ENCODE measurements around the gene ZNHIT6. TPM values are rescaled to one million over a fixed set of nuclear protein-coding genes. Genes with fewer than 3 reads are reported as not detected.
"Not testable (repeated sequence)": the region's sequence is repeated elsewhere in the genome, so short reads cannot be mapped to it uniquely, and the experiment has no call there.

The ZNHIT6 gene
- total and polyA plus RNA-seq, 10 of the 15 experiments (the other 5 are each of a cell fraction or from before 2014, with no cell fraction given) = 12.8 to 32.0 (median 18.8) TPM

DNA sequence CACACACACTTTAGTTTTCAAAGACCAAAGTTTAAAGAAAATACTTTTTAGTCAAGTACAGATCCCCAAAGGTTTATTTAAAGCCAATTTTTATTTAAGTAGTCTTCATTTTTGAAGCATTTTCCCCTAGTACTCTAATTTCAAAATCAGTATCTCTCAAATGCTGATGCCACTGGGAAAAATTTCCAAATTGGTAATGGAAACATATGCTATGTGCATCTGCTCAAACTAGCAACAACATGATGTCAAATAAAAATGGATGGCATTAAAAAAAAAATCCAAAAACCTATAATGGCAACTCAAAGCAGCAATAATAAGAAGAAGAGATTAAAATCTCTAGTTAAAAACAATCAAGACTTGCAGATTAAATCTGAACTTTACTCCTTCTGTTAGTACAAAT lies 58.6 kb downstream of the ZNHIT6 start (continued):
- TF ChIP-seq BCL3 (IDR thresholded peaks at IDR 0.05; ENCODE audit: borderline replicate concordance, insufficient read depth, low read depth, low read length, poor library complexity, severe bottlenecking) (no peak), TCF7 (IDR thresholded peaks at IDR 0.05; ENCODE audit: borderline replicate concordance) (no peak)
- TF ChIP-seq, protein P1, sequence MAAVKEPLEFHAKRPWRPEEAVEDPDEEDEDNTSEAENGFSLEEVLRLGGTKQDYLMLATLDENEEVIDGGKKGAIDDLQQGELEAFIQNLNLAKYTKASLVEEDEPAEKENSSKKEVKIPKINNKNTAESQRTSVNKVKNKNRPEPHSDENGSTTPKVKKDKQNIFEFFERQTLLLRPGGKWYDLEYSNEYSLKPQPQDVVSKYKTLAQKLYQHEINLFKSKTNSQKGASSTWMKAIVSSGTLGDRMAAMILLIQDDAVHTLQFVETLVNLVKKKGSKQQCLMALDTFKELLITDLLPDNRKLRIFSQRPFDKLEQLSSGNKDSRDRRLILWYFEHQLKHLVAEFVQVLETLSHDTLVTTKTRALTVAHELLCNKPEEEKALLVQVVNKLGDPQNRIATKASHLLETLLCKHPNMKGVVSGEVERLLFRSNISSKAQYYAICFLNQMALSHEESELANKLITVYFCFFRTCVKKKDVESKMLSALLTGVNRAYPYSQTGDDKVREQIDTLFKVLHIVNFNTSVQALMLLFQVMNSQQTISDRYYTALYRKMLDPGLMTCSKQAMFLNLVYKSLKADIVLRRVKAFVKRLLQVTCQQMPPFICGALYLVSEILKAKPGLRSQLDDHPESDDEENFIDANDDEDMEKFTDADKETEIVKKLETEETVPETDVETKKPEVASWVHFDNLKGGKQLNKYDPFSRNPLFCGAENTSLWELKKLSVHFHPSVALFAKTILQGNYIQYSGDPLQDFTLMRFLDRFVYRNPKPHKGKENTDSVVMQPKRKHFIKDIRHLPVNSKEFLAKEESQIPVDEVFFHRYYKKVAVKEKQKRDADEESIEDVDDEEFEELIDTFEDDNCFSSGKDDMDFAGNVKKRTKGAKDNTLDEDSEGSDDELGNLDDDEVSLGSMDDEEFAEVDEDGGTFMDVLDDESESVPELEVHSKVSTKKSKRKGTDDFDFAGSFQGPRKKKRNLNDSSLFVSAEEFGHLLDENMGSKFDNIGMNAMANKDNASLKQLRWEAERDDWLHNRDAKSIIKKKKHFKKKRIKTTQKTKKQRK (IDR thresholded peaks at IDR 0.05; ENCODE audit: low read depth, low read length) = no peak

DNA sequence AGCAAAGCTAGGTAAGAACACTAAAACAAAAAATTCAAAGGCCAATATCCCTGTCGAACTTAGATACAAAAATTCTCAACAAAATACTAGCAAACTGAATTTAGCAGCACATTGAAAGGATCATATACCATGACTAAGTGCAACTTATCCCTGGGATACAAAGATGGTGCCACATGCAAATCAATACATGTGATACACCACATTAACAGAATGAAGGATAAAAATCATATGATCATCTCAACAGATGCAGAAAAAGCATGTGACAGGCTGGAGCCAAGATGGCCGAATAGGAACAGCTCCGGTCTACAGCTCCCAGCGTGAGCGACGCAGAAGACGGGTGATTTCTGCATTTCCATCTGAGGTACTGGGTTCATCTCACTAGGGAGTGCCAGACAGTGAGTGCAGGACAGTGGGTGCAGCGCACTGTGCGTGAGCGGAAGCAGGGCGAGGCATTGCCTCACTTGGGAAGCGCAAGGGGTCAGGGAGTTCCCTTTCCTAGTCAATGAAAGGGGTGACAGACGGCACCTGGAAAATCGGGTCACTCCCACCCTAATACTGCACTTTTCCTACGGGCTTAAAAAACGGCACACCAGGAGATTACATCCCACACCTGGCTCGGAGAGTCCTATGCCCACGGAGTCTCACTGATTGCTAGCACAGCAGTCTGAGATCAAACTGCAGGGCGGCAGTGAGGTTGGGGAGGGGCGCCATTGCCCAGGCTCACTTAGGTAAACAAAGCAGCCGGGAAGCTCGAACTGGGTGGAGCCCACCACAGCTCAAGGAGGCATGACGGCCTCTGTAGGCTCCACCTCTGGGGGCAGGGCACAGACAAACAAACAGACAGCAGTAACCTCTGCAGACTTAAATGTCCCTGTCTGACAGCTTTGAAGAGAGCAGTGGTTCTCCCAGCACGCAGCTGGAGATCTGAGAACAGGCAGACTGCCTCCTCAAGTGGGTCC lies 66.4 kb downstream of the ZNHIT6 start:
- WGBS (ENCODE audit: insufficient coverage, insufficient replicate concordance, low lambda C conversion rate, missing lambda C conversion rate) = 93% methylated on average over 24 of the region's 24 CpGs
- POLR2A ChIA-PET; RAD21 ChIA-PET (ENCODE audit: unreplicated experiment); H3K9ac ChIP-seq (ENCODE audit: control insufficient read depth, insufficient read depth, low read length); ATAC-seq; H3K4me2 ChIP-seq (ENCODE audit: control insufficient read depth, insufficient read depth); SMC1A ChIA-PET (ENCODE audit: uncharacterized antibody, unreplicated experiment); H4K20me1 ChIP-seq (ENCODE audit: control insufficient read depth, insufficient read depth); H3K4me3 ChIP-seq; intact Hi-C loops (cut with micrococcal nuclease; ENCODE audit: unreplicated experiment); BruUV-seq (replicated peaks); FAIRE-seq; H3K79me2 ChIP-seq (ENCODE audit: control insufficient read depth, insufficient read depth, low read length); in situ Hi-C loops (cut with MboI); H3K27me3 ChIP-seq (replicated peaks in 1 of 2; ENCODE audit: control insufficient read depth in 2 of 2, insufficient read depth in 2 of 2, low read length in 1 of 2); H2AFZ ChIP-seq (ENCODE audit: control insufficient read depth, low read depth, low read length); H3K4me1 ChIP-seq (ENCODE audit: control insufficient read depth, insufficient read depth, low read length); H3K36me3 ChIP-seq (ENCODE audit: control insufficient read depth in 2 of 2, insufficient read depth in 2 of 2, low read length in 1 of 2); H3K9me3 ChIP-seq (replicated peaks; ENCODE audit: control insufficient read depth, insufficient read depth, low read length); H3K27ac ChIP-seq (ENCODE audit: control insufficient read depth, insufficient read depth); CTCF ChIA-PET; DNase-seq (ENCODE audit: low read depth, low spot score): not testable (repeated sequence)

- SMC1A ChIA-PET (ENCODE audit: uncharacterized antibody, unreplicated experiment); H3K4me1 ChIP-seq (ENCODE audit: control insufficient read depth, insufficient read depth, low read length); ATAC-seq; H4K20me1 ChIP-seq (ENCODE audit: control insufficient read depth, insufficient read depth); H3K36me3 ChIP-seq (ENCODE audit: control insufficient read depth in 2 of 2, insufficient read depth in 2 of 2, low read length in 1 of 2); H3K4me3 ChIP-seq; POLR2A ChIA-PET; H3K27ac ChIP-seq (ENCODE audit: control insufficient read depth, insufficient read depth); BruUV-seq (replicated peaks); FAIRE-seq; H2AFZ ChIP-seq (ENCODE audit: control insufficient read depth, low read depth, low read length); RAD21 ChIA-PET (ENCODE audit: unreplicated experiment); intact Hi-C loops (cut with micrococcal nuclease; ENCODE audit: unreplicated experiment); DNase-seq (ENCODE audit: low read depth, low spot score); CTCF ChIA-PET; H3K79me2 ChIP-seq (ENCODE audit: control insufficient read depth, insufficient read depth, low read length); H3K27me3 ChIP-seq (replicated peaks in 1 of 2; ENCODE audit: control insufficient read depth in 2 of 2, insufficient read depth in 2 of 2, low read length in 1 of 2); H3K9me3 ChIP-seq (replicated peaks; ENCODE audit: control insufficient read depth, insufficient read depth, low read length); H3K4me2 ChIP-seq (ENCODE audit: control insufficient read depth, insufficient read depth); H3K9ac ChIP-seq (ENCODE audit: control insufficient read depth, insufficient read depth, low read length); in situ Hi-C loops (cut with MboI): not testable (repeated sequence)
- 98% methylated on average over 7 of the region's 7 CpGs for whole genome bisulfite sequencing (ENCODE audit: insufficient coverage, insufficient replicate concordance, low lambda C conversion rate, missing lambda C conversion rate)
Observed at GRCh38 chr1:85639920-85640319, 68.3 kb downstream of the ZNHIT6 start.

Measured in GM12878 (cell line).